NCI-H526 (cell line): ENCODE measurements around the gene PALB2.

ENCODE experiments used
- DNase-seq, 2 experiments: peaks; one replicate each; lab custom pipeline; 2025; lab: John Stamatoyannopoulos, UW

Gene PALB2

DNA sequence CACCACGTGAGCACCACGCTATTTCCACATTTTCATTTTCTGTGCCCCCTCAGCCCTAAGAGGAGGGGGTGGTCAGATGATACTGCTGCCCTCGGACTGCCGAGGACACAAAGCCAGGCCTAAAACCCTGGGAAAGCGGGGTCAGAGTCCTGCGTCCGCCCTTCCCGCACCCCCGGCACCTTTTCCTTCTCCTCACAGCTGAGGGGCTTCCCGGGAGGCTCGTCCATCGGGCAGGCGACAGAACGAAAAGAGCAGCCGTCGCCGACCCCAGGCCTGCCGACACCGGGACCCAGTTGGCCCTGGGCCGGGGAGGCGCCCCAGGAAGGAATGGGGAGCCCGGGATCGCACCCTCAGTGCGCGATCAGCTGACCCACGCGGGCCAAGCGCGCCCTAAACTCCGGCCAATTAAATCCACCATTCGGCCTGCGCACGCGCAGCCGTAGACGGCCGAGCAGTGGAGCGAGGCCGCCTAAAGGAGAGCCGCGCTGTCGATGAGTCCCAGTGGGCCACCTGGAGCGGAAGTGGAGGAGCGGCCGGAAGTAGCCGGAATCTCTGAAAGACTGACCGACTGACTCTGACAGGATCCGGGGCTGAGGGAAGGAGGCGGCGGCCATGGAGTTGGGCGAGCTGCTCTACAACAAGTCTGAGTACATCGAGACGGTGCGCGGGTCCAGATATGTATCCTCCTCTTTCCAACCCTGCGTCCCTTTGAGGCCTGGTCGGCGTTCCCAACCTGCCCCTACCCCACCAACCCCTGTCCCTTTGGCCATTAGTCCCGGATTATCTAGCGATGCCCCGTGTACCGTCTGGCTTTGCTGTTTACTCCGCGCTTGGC is at the start of gene PALB2, which contains the start of gene DCTN5:
Gene PALB2 (minus strand): TSS at position 380 of the 835 bp plus-strand sequence. CDS start 153 bp downstream, at position 227.
Gene DCTN5 (plus strand): TSS at position 536 of the 835 bp plus-strand sequence. CDS start 77 bp downstream, at position 613.
- peak; percentile 85 to 96 for DNase-seq

DNA sequence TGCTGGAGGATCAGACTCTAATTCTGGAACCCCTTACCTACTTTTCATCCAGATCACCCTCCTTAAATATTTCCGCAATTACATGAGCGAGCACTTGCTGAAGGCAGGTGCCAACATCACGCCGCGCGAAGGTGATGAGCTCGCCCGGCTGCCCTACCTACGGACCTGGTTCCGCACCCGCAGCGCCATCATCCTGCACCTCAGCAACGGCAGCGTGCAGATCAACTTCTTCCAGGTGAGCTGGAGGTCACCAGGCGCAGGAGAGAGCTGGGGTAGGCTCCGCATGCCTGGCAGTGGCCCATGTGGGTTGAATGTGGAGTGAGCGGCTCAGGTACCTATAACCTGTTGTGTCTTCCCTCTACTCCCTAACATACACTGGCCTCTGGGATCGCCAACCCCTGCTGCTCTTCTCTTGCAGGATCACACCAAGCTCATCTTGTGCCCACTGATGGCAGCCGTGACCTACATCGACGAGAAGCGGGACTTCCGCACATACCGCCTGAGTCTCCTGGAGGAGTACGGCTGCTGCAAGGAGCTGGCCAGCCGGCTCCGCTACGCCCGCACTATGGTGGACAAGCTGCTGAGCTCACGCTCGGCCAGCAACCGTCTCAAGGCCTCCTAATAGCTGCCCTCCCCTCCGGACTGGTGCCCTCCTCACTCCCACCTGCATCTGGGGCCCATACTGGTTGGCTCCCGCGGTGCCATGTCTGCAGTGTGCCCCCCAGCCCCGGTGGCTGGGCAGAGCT is 48.5 kb upstream of the PALB2 start:
- DNase-seq: no peak

DNA sequence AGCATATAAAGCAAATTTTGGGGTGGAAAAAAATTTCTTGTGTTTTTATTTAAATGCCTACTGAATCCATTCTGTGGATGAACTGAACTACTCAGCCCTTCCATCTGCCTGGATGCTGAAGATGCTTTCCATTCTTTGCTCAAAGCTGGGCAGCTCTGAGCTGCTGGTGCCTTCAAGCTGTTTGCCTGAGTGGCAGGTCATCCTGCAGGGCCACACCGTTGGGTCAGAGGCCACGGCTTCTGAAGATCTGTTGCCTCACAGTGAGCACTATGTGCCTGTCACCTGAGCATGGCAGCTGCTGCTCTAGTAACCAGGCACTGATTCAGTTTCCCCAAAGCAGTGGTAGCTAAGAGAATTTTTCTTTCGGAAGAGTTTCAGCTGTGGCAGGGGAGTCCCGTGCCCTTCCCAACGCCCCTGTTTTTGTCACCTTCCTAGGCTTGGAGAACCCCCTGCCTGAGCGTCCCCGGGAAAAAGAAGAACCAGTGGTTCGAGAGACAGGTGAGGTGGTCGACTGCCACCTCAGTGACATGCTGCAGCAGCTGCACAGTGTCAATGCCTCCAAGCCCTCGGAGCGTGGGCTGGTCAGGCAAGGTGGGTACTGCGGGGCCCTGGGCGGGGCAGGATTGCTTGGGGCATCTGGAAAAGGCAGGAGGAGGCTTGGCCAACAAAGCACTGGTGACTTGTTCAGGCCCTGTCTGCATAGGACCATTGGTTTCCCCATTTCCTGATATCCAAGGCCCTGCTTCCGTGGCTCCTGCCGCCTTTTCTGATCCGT is 46.1 kb upstream of the PALB2 start:
- DNase-seq: no peak

DNA sequence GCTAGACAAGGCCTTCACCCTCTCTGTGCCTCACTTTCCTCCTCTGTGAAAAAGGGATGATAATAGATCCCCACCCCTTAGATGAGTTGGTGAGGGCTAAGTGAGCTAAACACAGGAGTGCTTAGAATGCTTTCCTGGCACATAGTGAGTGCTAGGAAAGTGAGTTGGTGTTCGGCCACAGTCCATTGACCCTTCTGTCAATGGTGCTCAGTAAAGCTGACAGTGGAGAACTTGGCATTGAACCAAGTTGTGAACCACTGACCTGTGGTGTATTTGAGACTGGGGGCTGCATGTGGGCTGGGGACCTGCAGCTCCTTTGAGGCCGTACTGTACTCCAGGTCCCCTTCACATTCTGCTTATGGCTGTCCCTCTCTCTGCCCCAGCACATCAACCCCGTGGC is 42.4 kb upstream of the PALB2 start:
- DNase-seq: no peak

DNA sequence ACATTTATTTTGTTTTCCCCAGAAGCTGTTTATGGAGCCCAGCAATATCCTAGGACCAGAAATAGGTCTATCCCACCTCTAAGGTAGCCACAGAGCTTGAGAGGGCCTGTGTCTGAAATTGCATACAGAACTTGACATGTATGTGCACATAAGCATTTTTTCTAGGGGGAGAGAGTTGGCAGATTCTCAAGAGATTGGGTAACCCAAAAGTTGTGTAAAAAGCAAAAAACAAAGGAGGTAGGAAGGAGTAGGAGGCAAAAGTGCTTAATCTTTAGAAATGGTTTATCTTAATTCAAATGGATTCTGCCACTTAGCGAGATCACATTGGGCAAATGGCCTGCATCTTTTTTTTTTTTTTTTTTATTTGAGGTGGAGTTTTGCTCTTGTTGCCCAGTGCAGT is 41.1 kb upstream of the PALB2 start:
- no peak for DNase-seq

DNA sequence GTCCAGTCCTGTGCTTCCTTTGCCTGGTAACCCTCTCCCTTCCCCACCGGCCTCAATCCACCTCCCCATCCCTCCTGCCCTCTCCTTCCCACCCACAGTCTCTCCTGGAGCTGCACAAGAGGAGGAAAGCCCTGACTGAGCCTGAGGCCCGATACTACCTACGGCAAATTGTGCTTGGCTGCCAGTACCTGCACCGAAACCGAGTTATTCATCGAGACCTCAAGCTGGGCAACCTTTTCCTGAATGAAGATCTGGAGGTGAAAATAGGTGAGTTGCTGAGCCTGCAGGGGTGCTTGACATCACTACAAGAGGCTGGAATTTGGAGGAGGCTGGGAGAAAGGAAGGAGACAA is 38.9 kb upstream of the PALB2 start:
- no peak for DNase-seq

DNA sequence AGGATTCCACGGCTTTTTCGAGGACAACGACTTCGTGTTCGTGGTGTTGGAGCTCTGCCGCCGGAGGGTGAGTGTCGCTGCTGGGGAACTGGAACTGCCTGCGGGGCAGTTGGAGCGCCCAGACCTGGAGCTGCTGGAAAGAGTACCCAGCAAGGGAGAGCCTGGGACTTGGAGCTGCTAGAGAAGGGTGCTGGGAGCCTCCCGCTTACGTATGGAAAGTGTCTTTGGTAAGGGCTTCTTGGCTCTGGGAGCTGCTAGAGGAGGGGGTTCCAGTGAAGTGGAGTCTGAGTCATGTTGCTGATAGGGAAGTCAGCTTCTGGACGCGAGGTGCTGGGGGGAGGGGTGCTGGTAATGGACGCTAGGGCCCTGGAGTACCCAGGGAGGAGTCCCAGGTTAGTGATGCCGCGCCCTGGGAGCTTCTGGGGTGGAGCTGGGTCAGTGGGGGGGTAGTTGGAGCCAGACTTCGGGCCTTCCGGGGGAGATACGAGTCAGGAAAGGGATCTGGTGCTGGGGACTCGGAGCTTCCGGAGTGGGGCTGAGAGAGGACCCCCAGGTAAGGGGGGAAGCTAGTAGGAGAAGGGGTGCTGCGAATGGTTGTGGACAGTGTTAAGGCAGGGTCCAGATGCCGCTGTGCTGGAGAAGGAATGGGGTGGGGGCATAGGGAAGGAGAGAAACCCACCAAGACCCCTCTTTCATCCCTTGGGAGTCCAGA is 38.3 kb upstream of the PALB2 start:
- DNase-seq: peak; percentile 27 to 66

DNA sequence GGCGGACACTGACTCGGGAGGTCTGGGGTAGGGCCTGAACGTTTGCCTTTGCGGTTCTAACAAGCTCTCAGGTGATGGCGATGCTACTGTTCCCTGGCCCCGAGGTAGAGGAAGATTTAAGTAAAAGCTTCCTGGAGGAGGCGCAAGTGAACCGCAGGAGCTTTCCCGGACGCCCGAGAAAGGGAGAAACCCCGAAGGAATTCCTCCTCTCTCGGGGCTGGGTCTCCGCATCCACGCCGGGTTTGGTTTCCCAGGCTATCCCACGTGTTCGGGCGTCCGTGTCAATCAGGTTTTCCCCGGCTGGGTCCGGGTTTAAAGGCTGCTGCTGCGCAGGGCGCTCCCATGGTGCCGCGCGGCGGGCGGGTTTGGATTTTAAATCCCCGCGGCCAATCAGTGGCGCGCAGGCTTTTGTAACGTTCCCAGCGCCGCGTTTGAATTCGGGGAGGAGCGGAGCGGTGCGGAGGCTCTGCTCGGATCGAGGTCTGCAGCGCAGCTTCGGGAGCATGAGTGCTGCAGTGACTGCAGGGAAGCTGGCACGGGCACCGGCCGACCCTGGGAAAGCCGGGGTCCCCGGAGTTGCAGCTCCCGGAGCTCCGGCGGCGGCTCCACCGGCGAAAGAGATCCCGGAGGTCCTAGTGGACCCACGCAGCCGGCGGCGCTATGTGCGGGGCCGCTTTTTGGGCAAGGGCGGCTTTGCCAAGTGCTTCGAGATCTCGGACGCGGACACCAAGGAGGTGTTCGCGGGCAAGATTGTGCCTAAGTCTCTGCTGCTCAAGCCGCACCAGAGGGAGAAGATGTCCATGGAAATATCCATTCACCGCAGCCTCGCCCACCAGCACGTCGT is 37.5 kb upstream of the PALB2 start, which contains the start of gene PLK1:
Gene PLK1 (plus strand): TSS at position 460 of the 844 bp plus-strand sequence. CDS start 44 bp downstream, at position 504.
- peak; percentile 85 to 97 for DNase-seq

DNA sequence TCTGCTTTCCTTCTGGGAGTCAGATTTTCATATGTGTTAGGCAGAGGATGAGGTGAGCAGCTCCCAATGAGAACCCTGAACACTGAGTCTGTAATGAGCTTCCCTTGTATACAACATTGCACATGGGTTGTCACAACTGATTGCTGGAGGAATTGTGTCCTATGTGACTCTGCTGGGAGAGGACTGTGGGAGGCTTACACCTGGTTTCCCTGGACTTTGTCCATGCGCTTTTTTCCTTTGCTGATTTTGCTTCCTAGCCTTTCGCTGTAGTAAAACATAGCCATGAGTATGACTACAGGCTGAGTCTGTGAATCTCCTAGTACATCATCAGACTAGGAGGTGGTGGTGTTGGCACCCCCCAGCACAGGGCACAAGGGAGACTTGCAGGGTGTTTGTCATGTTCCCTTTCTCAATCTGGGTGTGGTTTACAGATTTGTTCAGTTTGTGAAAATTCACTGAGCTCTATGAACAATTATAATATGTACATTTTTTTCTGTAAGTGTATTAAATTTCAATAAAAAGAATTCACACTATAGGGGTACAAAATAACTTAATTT is 35.9 kb upstream of the PALB2 start:
- no peak for DNase-seq

DNA sequence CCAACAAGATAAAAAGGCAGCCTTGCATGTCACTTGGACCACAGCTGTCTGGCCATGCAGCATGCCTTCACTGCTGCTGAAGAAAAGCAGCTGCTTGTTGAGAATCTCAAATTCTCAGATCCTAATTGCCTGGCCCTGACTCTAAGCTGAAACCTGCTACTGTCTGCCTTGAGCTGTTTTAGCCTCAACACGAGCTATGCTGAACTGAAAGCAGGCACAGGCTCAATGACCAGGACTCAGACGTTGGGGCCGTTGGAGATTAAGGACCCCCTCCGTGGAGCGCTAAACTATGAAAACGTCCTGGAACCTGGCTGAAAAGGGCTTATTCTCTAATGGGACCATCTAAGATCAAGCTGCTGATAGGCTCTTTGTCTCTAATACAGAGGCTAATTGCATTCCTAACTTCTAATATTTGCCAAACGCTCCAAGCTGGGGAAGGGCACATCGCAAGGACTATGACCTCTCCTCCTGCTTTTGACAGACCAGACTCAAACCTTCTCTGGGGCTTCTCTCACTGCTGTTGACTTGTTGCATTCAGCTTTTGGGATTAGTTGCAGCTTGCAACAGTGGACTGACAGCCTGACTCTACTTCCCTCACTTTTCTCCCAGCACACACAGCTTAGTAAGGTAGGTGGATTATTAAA is 33.0 kb upstream of the PALB2 start:
- DNase-seq: no peak

DNA sequence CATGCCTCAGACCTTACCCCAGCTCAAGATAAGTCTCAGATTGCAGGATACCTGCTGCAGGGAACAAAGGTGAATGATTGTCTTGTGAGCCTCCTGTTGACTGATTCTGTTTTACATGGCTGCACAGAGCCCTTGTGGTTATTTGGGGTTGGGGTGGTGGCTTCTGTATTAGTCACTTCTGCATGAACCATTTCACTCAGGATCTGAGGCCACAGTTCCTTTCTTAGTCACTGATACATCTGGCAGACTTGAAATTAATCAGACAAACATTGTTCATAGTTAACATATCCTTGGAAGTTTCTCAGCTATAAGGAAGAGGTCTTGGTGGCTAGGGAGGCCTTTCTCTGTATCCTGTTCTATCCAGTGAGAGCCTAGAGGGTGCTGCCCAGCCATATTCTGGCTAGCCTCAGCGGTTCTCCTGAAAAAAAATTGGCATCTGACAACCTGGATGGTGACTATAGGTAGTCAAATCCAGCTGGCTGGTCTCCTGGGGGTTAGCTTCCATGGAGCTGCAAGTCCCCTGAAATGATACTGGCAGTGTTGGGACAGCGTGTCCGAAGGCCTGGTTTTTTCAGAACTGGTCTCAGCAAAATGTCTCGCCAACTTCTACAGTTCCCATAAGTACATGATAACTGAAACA is 29.1 kb upstream of the PALB2 start:
- DNase-seq: no peak

DNA sequence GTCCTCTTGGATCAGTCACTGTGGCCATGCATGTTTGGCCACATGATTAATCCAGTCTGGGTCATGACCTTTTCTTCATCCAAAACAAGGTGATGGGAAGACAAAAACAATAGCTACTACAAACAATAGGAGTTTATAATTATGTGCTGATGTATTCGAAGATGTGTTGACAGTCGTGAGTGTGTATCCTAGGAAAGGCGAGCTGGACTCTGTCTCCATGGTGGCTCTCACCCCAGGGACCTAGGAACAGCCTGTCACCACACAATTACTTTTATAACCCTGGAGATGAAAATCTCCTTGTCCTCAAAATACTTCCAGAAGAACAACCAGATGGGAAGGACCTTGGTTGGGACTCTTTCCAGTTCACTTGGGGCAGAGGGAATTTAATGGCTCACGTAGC is 27.8 kb upstream of the PALB2 start:
- DNase-seq: no peak

DNA sequence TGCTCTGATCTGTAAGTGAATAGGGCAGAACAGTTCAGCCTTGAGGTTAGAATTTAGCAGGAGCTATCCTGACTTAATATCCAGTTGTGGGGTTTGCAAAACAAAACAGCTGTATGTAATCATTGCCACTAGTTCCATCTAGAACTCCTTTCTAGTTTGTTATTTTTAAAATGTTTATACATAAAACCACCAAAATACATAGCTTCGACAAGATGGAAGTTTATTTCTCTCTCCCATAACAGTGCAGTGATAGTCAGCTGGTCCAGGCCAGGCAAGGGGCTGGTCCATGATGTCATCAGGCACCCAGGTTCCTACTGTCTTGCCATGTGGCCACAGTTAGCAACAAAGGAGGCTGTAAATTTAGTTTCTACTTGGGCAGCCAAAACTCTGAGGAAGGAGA is 27.1 kb upstream of the PALB2 start:
- DNase-seq: no peak

DNA sequence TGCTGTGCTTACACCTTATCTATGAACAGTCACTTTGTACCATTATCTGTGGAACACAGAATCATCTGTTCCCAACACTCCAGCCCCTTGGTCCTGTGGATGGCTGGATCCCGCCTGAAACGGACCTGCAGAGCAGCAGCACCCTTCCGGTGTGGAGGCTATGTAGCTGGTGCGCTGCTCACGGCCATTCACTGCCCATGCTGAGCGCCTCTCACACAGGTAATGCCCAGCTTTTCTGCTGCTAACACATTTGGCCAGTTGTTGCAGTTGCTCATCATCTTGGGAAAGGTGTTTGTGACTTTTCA is 26.2 kb upstream of the PALB2 start:
- no peak for DNase-seq

DNA sequence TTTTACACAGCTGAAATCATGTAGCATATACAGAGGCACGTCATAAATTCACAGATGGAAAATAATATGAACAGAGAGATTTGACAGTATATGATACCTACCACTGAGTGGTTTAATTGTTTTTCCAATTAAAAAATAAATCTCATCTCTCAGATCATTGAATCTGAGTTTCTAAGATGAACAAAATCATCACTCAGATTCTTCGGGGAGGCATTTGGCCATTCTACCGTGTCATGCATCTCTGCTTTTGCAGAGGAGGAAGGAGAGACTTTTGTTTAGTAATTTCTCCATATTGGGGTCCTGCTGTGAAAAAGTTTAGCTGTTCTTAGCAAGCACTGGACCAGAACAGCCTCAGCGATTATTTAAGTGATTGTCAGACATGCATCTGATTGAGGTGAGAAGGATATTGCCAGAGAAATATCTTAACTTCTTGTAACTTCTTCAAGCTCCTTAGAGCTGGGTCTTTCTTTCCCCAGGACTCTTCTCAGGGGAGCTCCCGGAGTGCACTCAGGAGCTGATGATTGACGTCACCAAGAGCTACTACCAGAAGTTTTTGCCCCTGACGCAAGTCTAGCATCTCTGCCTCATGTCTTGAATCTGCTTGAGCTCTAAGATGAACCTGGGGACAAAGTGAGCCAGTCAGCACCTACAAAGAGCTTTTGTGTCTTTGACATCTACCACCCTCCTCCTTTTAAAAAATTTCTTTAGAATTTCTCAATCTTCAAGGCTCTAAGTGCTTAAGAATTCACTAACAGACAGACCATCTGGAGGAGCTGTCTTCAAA is 25.7 kb upstream of the PALB2 start:
- DNase-seq: no peak

DNA sequence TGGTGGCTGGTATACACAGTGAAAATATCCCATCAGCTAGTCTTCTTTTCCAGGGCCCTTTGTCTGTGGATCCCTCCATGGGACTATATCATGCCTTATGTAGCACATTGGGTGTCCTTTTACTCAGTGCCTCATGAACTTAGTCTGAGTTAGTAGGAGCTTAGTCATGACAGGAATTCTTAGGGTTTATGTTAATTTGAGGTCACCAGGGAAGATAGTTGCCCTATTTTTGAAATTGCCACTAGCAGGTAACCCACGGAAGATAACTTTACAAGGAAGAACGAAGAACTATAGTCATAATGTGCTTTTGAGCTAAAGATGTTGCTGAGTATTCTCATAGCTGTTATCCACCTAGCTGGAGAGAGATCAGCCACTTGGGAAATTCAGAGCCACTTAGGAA is 22.8 kb upstream of the PALB2 start:
- no peak for DNase-seq

DNA sequence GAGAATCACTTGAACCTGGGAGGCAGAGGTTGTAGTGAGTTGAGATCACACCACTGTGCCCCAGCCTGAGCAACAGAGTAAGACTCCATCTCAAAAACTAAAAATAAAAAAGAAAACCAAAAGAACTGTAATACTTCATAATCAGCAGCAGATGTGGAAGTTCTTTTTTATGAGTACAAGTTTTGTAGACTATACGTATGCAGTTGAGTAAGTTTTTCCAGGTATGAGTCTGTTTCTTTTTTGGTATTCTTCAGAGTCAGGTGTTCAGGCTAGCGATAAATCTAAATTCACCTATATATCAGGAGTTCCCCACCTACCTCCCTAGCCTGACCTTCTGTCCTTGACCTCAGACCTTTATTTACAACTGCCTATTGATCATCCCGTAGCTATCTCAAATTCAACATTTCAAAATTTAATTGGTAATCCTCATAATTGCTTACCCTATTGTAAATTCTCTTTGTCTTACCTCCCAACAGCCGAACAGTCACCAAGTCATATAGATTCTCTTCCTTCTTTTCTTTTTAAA is 10.9 kb upstream of the PALB2 start:
- DNase-seq: no peak

DNA sequence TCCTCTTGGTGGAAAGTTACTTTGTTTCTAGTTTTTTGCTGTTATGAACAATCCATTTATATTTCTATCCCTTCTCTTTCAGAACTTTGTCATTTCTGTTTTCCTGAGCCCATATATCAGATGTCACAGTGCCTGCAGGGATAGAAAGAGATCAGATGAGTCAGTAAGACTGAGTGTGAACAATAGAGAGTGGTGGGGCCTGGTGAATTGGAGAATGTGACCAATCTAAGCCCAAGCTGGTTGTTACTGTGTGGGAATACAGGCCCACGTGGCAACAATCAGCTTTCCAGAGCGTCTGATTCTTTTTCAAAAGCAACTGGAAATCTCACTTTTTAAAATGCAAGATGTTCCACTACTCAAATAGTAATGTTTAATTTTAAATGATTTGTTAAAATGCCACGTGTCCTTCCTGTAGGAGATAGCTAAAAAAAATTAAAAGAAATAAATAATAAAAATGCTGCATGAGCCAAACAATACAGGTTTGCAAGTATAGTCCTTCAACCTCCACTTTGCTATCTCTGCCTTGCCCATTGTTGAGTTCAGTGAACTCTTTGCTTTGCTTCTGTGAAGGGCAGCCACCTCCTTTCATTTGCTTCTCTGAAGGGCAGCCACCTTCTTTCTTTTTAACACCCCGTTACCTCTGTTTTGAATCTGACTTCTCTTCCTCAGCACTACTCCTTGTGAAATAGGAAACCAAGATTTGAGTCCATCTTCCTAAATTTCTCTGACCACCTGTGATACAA is 9.7 kb upstream of the PALB2 start:
- DNase-seq: no peak
